ENCODE measurements around the gene DGKZ. TPM values are rescaled to one million over a fixed set of nuclear protein-coding genes. Genes with fewer than 3 reads are reported as not detected.

DGKZ gene
- total and polyA plus RNA-seq, 7 donors, result 16.6 to 76.7 (median 31.4) TPM

DNA sequence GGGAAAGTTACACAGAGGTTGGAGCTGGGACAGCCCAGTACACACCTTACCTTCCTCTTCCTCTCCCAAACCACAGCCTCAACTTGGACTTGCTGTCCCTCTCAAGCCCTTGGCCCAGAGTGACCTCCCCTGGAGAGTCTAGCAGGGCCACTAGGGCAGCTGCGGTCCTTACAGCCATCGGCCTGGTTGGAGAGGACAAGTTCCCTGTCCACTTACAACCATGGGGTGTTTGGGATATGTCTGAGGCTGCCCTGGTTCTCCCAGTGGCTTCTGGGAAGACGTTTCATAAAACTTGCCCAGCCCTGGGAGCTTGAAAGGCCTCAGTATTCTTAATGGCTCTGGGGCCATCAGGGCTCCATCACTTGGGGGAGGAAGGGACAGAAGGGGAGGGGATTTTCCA lies 13.1 kb upstream of the DGKZ start:
- no peak overlapping the region for H3K4me3 ChIP-seq
- no peak overlapping the region for H3K27ac ChIP-seq
- DNase-seq, result no peak
- intact Hi-C loops (cut with DNase I), result no loop called here
- 87 to 91% methylated on average over 3 of the region's 3 CpGs for WGBS, 2 donors
- TF ChIP-seq, protein P1, sequence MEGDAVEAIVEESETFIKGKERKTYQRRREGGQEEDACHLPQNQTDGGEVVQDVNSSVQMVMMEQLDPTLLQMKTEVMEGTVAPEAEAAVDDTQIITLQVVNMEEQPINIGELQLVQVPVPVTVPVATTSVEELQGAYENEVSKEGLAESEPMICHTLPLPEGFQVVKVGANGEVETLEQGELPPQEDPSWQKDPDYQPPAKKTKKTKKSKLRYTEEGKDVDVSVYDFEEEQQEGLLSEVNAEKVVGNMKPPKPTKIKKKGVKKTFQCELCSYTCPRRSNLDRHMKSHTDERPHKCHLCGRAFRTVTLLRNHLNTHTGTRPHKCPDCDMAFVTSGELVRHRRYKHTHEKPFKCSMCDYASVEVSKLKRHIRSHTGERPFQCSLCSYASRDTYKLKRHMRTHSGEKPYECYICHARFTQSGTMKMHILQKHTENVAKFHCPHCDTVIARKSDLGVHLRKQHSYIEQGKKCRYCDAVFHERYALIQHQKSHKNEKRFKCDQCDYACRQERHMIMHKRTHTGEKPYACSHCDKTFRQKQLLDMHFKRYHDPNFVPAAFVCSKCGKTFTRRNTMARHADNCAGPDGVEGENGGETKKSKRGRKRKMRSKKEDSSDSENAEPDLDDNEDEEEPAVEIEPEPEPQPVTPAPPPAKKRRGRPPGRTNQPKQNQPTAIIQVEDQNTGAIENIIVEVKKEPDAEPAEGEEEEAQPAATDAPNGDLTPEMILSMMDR (IDR thresholded peaks at IDR 0.05), result no peak
- no peak for TF ChIP-seq POLR2A (IDR thresholded peaks at IDR 0.05)
- no peak for TF ChIP-seq POLR2AphosphoS5 (IDR thresholded peaks at IDR 0.05)
- TF ChIP-seq EP300 (IDR thresholded peaks at IDR 0.05), result no peak
- no peaks in the 10 kb centered on the region for H3K9me3 ChIP-seq
- H3K4me1 ChIP-seq, result peaks cover 0 to 32% (median 26%) of the 10 kb centered on the region in 4 donors
- H3K36me3 ChIP-seq, result no peaks in the 10 kb centered on the region
- peaks cover 15 to 52% (median 47%) of the 10 kb centered on the region in 3 donors for H3K27me3 ChIP-seq

DNA sequence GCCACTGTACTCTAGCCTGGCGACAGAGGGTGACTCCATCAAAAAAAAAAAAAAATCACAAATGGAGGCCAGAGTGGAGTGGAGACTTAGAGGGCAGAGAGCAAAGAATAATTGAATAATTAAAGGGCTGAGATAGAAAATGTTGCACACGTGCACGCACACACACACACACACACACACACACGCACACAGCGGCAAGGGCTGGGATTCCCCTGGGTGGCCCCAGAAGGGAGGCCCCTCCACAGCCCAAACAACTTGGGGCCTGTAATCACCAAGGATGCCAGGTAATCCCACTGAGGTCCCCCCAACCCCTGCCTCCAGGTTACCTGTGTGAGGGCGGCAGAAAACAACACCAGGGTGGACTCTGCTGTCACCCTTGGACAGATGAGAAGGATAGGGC lies 12.0 kb upstream of the DGKZ start:
- intact Hi-C loops (cut with DNase I), result no loop called here
- Histone ChIP-seq H3K27ac (no peak overlapping the region), H3K4me1 (peaks cover 0 to 39% (median 32%) of the 10 kb centered on the region in 4 donors), H3K36me3 (no peaks in the 10 kb centered on the region), H3K27me3 (peaks cover 15 to 41% (median 36%) of the 10 kb centered on the region in 3 donors), H3K4me3 (no peak overlapping the region), H3K9me3 (no peaks in the 10 kb centered on the region)
- WGBS, 2 donors, result 86 to 93% methylated on average over 6 of the region's 6 CpGs
- DNase-seq, result no peak
- TF ChIP-seq, protein P1 (IDR thresholded peaks at IDR 0.05), result no peak
- TF ChIP-seq POLR2AphosphoS5 (IDR thresholded peaks at IDR 0.05) (no peak), POLR2A (IDR thresholded peaks at IDR 0.05) (no peak), EP300 (IDR thresholded peaks at IDR 0.05) (no peak)

DNA sequence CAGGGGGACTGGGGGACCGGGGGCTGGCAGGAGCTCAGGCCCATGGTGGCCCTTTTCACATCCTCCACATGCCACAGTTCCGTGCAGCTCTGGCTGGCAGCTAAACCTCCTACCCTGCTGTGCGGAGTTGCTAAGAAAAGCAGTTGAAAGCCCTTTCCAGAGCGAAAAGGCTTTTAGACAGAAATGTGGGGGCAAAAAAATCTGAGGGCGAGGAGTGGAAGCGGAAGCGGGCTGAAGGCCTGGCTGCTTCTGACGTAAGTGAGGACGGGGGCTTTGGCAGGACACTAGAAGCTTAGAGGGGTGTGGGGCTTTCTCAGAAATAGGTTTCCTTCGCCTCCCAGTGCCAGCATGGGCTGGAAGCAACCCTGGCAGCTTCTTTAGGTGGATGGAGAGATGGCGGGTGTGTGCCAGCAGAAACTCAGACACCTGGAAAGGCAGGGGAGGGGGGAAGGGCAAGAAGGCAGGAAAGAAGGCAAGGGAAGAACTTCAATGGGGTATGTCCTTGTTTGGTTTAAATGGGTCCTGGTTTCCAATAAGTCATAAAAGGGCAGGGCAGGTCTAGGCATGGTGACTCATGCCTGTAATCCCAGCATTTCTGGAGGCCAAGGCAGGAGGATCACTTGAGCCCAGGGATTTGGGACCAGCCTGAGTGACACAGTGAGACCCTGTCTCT lies 11.2 kb upstream of the DGKZ start:
- 90 to 91% methylated on average over 11 of the region's 11 CpGs for WGBS, 2 donors
- intact Hi-C loops (cut with DNase I), result no loop called here
- Histone ChIP-seq H3K27ac (no peak overlapping the region), H3K36me3 (no peaks in the 10 kb centered on the region), H3K4me1 (peaks cover 0 to 38% (median 31%) of the 10 kb centered on the region in 4 donors), H3K9me3 (no peaks in the 10 kb centered on the region), H3K4me3 (no peak overlapping the region), H3K27me3 (peaks cover 15 to 34% (median 29%) of the 10 kb centered on the region in 3 donors)
- TF ChIP-seq, protein P1 (IDR thresholded peaks at IDR 0.05), result no peak
- TF ChIP-seq EP300 (IDR thresholded peaks at IDR 0.05), result no peak
- TF ChIP-seq POLR2A (IDR thresholded peaks at IDR 0.05), result no peak
- TF ChIP-seq POLR2AphosphoS5 (IDR thresholded peaks at IDR 0.05), result no peak
- no peak for DNase-seq

DNA sequence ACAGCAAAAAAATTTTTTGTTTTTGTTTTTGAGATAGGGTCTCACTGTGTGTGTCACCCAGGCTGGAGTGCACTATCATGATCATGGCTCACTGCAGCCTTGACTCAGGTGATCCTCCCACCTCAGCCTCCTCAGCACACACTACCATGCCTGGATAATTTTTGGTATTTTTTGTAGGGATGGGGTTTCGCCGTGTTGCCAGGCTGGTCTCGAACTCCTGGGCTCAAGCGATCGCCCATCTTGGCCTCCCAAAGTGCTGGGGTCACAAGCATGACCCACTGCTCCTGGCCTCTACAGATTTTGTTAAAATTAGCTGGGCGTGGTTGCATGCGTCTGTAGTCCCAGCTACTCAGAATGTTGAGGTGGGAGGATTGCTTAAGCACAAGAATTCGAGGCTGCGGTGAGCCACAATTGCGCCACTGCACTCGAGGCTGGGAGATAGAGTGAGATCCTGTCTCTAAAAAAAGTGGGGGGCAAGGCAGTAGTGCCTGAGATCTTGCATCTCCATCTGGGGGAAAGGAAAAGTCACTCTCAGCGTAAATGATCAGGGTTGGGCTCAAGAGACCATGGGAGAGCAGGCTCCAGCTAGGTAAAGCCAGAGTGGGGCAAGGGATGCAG lies 10.6 kb upstream of the DGKZ start:
- no peak for TF ChIP-seq EP300 (IDR thresholded peaks at IDR 0.05)
- TF ChIP-seq POLR2AphosphoS5 (IDR thresholded peaks at IDR 0.05), result no peak
- TF ChIP-seq POLR2A (IDR thresholded peaks at IDR 0.05), result no peak
- TF ChIP-seq, protein P1 (IDR thresholded peaks at IDR 0.05), result no peak
- H3K4me3 ChIP-seq, result no peak overlapping the region
- intact Hi-C loops (cut with DNase I), result no loop called here

More for the DNA sequence above, 10.6 kb upstream of the DGKZ start:
- H3K9me3 ChIP-seq, result no peaks in the 10 kb centered on the region
- no peak for DNase-seq
- no peak overlapping the region for H3K27ac ChIP-seq
- H3K27me3 ChIP-seq, result peaks cover 15 to 27% (median 22%) of the 10 kb centered on the region in 3 donors
- H3K4me1 ChIP-seq, result peaks cover 0 to 38% (median 31%) of the 10 kb centered on the region in 4 donors
- H3K36me3 ChIP-seq, result no peaks in the 10 kb centered on the region
- 87 to 88% methylated on average over 12 of the region's 12 CpGs for WGBS, 2 donors

Data from sigmoid colon (tissue), 7 donors.